ENCODE data around the gene ACIN1. TPM values are rescaled to one million over a fixed set of nuclear protein-coding genes. Genes with fewer than 3 reads are reported as not detected.

Gene ACIN1
- total and polyA plus RNA-seq, 2 experiments from 2014 or later, result 76.1 to 172 TPM

DNA sequence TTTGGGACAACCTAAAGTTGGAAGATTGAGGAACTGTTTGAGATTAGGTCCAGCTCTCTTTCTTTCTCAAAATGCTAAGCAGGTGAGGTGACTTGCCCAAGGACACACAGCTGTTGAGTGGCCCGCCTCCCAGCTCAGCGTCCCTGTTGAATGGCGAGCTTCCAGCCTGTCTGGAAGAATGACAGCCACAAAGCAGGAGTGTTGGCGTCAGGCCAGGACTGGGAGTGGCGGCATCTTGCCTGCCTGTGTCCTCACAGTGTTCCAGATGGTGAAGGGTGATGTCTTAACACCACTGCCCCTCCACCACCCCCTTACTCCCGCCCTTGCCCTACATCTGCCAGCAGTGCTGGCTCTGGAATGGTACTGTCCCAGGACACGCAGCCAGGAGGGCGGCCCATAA lies 28.5 kb upstream of the ACIN1 start:
- peaks cover 44% of the 10 kb centered on the region for H3K4me1 ChIP-seq (ENCODE audit: insufficient read depth)
- no peaks in the 10 kb centered on the region for H3K36me3 ChIP-seq (ENCODE audit: insufficient read depth)
- H3K4me3 Mint-ChIP-seq, result no peak overlapping the region
- no peak for TF ChIP-seq EZH2 (IDR thresholded peaks at IDR 0.05; ENCODE audit: low read depth, unreplicated experiment)
- TF ChIP-seq, protein P1, sequence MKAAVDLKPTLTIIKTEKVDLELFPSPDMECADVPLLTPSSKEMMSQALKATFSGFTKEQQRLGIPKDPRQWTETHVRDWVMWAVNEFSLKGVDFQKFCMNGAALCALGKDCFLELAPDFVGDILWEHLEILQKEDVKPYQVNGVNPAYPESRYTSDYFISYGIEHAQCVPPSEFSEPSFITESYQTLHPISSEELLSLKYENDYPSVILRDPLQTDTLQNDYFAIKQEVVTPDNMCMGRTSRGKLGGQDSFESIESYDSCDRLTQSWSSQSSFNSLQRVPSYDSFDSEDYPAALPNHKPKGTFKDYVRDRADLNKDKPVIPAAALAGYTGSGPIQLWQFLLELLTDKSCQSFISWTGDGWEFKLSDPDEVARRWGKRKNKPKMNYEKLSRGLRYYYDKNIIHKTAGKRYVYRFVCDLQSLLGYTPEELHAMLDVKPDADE (IDR thresholded peaks at IDR 0.05), result no peak
- no peak for TF ChIP-seq ZNF114 (CRISPR knock-in tag; IDR thresholded peaks at IDR 0.05)
- TF ChIP-seq, protein P2, sequence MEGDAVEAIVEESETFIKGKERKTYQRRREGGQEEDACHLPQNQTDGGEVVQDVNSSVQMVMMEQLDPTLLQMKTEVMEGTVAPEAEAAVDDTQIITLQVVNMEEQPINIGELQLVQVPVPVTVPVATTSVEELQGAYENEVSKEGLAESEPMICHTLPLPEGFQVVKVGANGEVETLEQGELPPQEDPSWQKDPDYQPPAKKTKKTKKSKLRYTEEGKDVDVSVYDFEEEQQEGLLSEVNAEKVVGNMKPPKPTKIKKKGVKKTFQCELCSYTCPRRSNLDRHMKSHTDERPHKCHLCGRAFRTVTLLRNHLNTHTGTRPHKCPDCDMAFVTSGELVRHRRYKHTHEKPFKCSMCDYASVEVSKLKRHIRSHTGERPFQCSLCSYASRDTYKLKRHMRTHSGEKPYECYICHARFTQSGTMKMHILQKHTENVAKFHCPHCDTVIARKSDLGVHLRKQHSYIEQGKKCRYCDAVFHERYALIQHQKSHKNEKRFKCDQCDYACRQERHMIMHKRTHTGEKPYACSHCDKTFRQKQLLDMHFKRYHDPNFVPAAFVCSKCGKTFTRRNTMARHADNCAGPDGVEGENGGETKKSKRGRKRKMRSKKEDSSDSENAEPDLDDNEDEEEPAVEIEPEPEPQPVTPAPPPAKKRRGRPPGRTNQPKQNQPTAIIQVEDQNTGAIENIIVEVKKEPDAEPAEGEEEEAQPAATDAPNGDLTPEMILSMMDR (conservative IDR thresholded peaks at IDR 0.05; ENCODE audit: low read depth in 2 of 2), result no peak
- H3K27ac ChIP-seq (ENCODE audit: low read depth), result no peak overlapping the region
- H3K27ac Mint-ChIP-seq, result no peak overlapping the region
- no peak overlapping the region for H2AFZ ChIP-seq
- no peaks in the 10 kb centered on the region; the same call in 1 of the 2 replicates for H3F3A ChIP-seq (replicated peaks; ENCODE audit: low read depth)
- H3K27me3 Mint-ChIP-seq (ENCODE audit: insufficient read depth, low read depth, poor library complexity), result peaks cover 22% of the 10 kb centered on the region
- ATAC-seq (no peak), DNase-seq (ENCODE audit: low spot score) (no peak)
- no peak overlapping the region for H3K4me3 ChIP-seq
- H3K9me2 ChIP-seq (ENCODE audit: insufficient read depth), result no peaks in the 10 kb centered on the region
- no peaks in the 10 kb centered on the region; the same call in 2 of the 3 replicates for H3K9me3 Mint-ChIP-seq
- peaks cover 60% of the 10 kb centered on the region for H3K4me1 Mint-ChIP-seq
- H3K4me2 ChIP-seq, result no peak overlapping the region
- H4K20me1 ChIP-seq (replicated peaks; ENCODE audit: insufficient read depth), result no peaks in the 10 kb centered on the region
- H3K27me3 ChIP-seq (ENCODE audit: insufficient read depth), result no peaks in the 10 kb centered on the region
- peaks cover 14% of the 10 kb centered on the region for H3K36me3 Mint-ChIP-seq (ENCODE audit: low read depth)
- H3K79me2 ChIP-seq (replicated peaks; ENCODE audit: insufficient read depth), result no peaks in the 10 kb centered on the region

- H3K4me3 Mint-ChIP-seq, result no peak overlapping the region; the same call in 2 of the 3 replicates
- Histone ChIP-seq H2AFZ (no peak overlapping the region), H3K27ac (ENCODE audit: low read depth) (no peak overlapping the region), H3F3A (replicated peaks; ENCODE audit: low read depth) (no peaks in the 10 kb centered on the region; the same call in 1 of the 2 replicates), H3K4me2 (no peak overlapping the region), H3K79me2 (replicated peaks; ENCODE audit: insufficient read depth) (no peaks in the 10 kb centered on the region), H3K36me3 (ENCODE audit: insufficient read depth) (no peaks in the 10 kb centered on the region), H3K9me2 (ENCODE audit: insufficient read depth) (no peaks in the 10 kb centered on the region), H3K4me3 (no peak overlapping the region), H3K4me1 (ENCODE audit: insufficient read depth) (peaks cover 44% of the 10 kb centered on the region), H4K20me1 (replicated peaks; ENCODE audit: insufficient read depth) (no peaks in the 10 kb centered on the region), H3K27me3 (ENCODE audit: insufficient read depth) (no peaks in the 10 kb centered on the region)
- H3K9me3 Mint-ChIP-seq, result no peaks in the 10 kb centered on the region; the same call in 2 of the 3 replicates
- ATAC-seq (no peak), DNase-seq (ENCODE audit: low spot score) (no peak)
- H3K4me1 Mint-ChIP-seq, result peaks cover 60% of the 10 kb centered on the region
- peaks cover 3% of the 10 kb centered on the region; the same call in 2 of the 3 replicates for H3K36me3 Mint-ChIP-seq (ENCODE audit: low read depth)
- H3K27me3 Mint-ChIP-seq (ENCODE audit: insufficient read depth, low read depth, poor library complexity), result peaks cover 24% of the 10 kb centered on the region
- no peak overlapping the region for H3K27ac Mint-ChIP-seq
- TF ChIP-seq, protein P2 (conservative IDR thresholded peaks at IDR 0.05; ENCODE audit: low read depth in 2 of 2), result no peak
- TF ChIP-seq ZNF114 (CRISPR knock-in tag; IDR thresholded peaks at IDR 0.05) (no peak), CREB1 (CRISPR knock-in tag; IDR thresholded peaks at IDR 0.05; ENCODE audit: low read depth) (no peak), POLR2AphosphoS5 (IDR thresholded peaks at IDR 0.05; ENCODE audit: low read depth) (no peak), EZH2phosphoT487 (IDR thresholded peaks at IDR 0.05; ENCODE audit: unreplicated experiment) (no peak), ZNF331 (CRISPR knock-in tag; IDR thresholded peaks at IDR 0.05; ENCODE audit: low read depth) (no peak), STAT1 (IDR thresholded peaks at IDR 0.05; ENCODE audit: unreplicated experiment) (no peak), NANOG (IDR thresholded peaks at IDR 0.05; ENCODE audit: borderline replicate concordance) (no peak)
- TF ChIP-seq, protein P3, sequence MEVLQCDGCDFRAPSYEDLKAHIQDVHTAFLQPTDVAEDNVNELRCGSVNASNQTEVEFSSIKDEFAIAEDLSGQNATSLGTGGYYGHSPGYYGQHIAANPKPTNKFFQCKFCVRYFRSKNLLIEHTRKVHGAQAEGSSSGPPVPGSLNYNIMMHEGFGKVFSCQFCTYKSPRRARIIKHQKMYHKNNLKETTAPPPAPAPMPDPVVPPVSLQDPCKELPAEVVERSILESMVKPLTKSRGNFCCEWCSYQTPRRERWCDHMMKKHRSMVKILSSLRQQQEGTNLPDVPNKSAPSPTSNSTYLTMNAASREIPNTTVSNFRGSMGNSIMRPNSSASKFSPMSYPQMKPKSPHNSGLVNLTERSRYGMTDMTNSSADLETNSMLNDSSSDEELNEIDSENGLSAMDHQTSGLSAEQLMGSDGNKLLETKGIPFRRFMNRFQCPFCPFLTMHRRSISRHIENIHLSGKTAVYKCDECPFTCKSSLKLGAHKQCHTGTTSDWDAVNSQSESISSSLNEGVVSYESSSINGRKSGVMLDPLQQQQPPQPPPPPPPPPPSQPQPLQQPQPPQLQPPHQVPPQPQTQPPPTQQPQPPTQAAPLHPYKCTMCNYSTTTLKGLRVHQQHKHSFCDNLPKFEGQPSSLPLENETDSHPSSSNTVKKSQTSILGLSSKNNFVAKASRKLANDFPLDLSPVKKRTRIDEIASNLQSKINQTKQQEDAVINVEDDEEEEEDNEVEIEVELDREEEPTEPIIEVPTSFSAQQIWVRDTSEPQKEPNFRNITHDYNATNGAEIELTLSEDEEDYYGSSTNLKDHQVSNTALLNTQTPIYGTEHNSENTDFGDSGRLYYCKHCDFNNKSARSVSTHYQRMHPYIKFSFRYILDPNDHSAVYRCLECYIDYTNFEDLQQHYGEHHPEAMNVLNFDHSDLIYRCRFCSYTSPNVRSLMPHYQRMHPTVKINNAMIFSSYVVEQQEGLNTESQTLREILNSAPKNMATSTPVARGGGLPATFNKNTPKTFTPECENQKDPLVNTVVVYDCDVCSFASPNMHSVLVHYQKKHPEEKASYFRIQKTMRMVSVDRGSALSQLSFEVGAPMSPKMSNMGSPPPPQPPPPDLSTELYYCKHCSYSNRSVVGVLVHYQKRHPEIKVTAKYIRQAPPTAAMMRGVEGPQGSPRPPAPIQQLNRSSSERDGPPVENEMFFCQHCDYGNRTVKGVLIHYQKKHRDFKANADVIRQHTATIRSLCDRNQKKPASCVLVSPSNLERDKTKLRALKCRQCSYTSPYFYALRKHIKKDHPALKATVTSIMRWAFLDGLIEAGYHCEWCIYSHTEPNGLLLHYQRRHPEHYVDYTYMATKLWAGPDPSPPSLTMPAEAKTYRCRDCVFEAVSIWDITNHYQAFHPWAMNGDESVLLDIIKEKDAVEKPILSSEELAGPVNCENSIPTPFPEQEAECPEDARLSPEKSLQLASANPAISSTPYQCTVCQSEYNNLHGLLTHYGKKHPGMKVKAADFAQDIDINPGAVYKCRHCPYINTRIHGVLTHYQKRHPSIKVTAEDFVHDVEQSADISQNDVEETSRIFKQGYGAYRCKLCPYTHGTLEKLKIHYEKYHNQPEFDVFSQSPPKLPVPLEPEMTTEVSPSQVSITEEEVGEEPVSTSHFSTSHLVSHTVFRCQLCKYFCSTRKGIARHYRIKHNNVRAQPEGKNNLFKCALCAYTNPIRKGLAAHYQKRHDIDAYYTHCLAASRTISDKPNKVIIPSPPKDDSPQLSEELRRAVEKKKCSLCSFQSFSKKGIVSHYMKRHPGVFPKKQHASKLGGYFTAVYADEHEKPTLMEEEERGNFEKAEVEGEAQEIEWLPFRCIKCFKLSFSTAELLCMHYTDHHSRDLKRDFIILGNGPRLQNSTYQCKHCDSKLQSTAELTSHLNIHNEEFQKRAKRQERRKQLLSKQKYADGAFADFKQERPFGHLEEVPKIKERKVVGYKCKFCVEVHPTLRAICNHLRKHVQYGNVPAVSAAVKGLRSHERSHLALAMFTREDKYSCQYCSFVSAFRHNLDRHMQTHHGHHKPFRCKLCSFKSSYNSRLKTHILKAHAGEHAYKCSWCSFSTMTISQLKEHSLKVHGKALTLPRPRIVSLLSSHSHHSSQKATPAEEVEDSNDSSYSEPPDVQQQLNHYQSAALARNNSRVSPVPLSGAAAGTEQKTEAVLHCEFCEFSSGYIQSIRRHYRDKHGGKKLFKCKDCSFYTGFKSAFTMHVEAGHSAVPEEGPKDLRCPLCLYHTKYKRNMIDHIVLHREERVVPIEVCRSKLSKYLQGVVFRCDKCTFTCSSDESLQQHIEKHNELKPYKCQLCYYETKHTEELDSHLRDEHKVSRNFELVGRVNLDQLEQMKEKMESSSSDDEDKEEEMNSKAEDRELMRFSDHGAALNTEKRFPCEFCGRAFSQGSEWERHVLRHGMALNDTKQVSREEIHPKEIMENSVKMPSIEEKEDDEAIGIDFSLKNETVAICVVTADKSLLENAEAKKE (CRISPR knock-in tag; IDR thresholded peaks at IDR 0.05), result no peak
These were observed 27.1 kb upstream of the ACIN1 start for GRCh38 chr14:23122086-23122485.

Measured in GM23338 (cell line).